ENCODE results near the gene VANGL1.

- TF ChIP-seq JUN (IDR thresholded peaks at IDR 0.05; ENCODE audit: low read depth, low read length) = no peak
- no peak for TF ChIP-seq POLR2AphosphoS5 (IDR thresholded peaks at IDR 0.05; ENCODE audit: low read depth, low read length)
These were observed 35.4 kb downstream of the VANGL1 start for GRCh38 chr1:115677182-115677555.

All from H1 (cell line).